Sigmoid colon (tissue), 4 donors: ENCODE data around the gene THBS2.
"Not testable (repeated sequence)": the region's sequence is repeated elsewhere in the genome, so short reads cannot be mapped to it uniquely, and the experiment has no call there.

ENCODE experiments used
- EP300 ChIP-seq, 4 donors: sonication (generic); formaldehyde crosslinking; IDR thresholded peaks; one replicate each; pipeline ENCODE4 v1.6.1; 2017; ENCODE audit warnings: antibody characterized with exemption in 4 of 4
- TF ChIP-seq, protein P1 (sequence below), 4 experiments: fragments of 450-650 bp in 3 of 4; fragments of 200-600 bp in 1 of 4; IDR thresholded peaks; one replicate each; pipeline ENCODE4 v1.5.1; 2016 to 2019; ENCODE audit warnings: antibody characterized with exemption in 4 of 4, mild to moderate bottlenecking in 3 of 4, moderate library complexity in 2 of 4

GRCh38 chr6:169270077-169270380 lies 16.4 kb upstream of the THBS2 start:
- not testable (repeated sequence) for TF ChIP-seq EP300 (IDR thresholded peaks at IDR 0.05)
- TF ChIP-seq, protein P1, sequence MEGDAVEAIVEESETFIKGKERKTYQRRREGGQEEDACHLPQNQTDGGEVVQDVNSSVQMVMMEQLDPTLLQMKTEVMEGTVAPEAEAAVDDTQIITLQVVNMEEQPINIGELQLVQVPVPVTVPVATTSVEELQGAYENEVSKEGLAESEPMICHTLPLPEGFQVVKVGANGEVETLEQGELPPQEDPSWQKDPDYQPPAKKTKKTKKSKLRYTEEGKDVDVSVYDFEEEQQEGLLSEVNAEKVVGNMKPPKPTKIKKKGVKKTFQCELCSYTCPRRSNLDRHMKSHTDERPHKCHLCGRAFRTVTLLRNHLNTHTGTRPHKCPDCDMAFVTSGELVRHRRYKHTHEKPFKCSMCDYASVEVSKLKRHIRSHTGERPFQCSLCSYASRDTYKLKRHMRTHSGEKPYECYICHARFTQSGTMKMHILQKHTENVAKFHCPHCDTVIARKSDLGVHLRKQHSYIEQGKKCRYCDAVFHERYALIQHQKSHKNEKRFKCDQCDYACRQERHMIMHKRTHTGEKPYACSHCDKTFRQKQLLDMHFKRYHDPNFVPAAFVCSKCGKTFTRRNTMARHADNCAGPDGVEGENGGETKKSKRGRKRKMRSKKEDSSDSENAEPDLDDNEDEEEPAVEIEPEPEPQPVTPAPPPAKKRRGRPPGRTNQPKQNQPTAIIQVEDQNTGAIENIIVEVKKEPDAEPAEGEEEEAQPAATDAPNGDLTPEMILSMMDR (IDR thresholded peaks at IDR 0.05), result not testable (repeated sequence)
